Smooth muscle cell (in vitro differentiated cells): ENCODE results near the gene PAK4. TPM values are rescaled to one million over a fixed set of nuclear protein-coding genes. Genes with fewer than 3 reads are reported as not detected.

Experiments
- DNase-seq: peaks from one replicate; lab custom pipeline; 2025; ENCODE audit not compliant: unreplicated experiment; lab: John Stamatoyannopoulos, UW
- H2AFZ ChIP-seq: fragments of 200-600 bp; sonication (generic); 2 replicates; pipeline ENCODE4 v1.6.0; 2016; ENCODE audit warnings: antibody characterized with exemption, low read depth, mild to moderate bottlenecking
- H3F3A ChIP-seq: fragments of 200-600 bp; sonication (generic); 2 replicates; pipeline ENCODE4 v1.6.0; 2017; ENCODE audit warnings: antibody characterized with exemption, low read depth
- H3K27ac ChIP-seq: fragments of 200-600 bp; sonication (generic); 2 replicates; pipeline ENCODE4 v1.5.1; 2016; ENCODE audit warnings: low read depth, mild to moderate bottlenecking
- H3K27me3 ChIP-seq: fragments of 200-600 bp; sonication (generic); 2 replicates; pipeline ENCODE4 v1.6.1; 2016; ENCODE audit warnings: low read depth, mild to moderate bottlenecking
- H3K36me3 ChIP-seq: fragments of 200-600 bp; sonication (generic); 2 replicates; pipeline ENCODE4 v1.5.1; 2016; ENCODE audit warnings: low read depth
- H3K4me1 ChIP-seq: fragments of 200-600 bp; sonication (generic); 2 replicates; pipeline ENCODE4 v1.5.1; 2016; ENCODE audit warnings: low read depth
- H3K4me2 ChIP-seq: fragments of 200-600 bp; sonication (generic); 2 replicates; pipeline ENCODE4 v1.6.0; 2016; ENCODE audit warnings: mild to moderate bottlenecking
- H3K4me3 ChIP-seq: fragments of 200-600 bp; sonication (generic); 2 replicates; pipeline ENCODE4 v1.5.1; 2016; ENCODE audit warnings: mild to moderate bottlenecking
- H3K79me2 ChIP-seq: fragments of 200-600 bp; sonication (generic); 2 replicates; pipeline ENCODE4 v1.6.0; 2016; ENCODE audit warnings: low read depth, mild to moderate bottlenecking
- H3K9ac ChIP-seq: fragments of 200-600 bp; sonication (generic); 2 replicates; pipeline ENCODE4 v1.6.0; 2016; ENCODE audit warnings: low read depth
- H3K9me3 ChIP-seq: fragments of 200-600 bp; sonication (generic); replicated peaks from 2 replicates; pipeline ENCODE4 v1.5.1; 2016; ENCODE audit warnings: low read depth
- H4K20me1 ChIP-seq: fragments of 200-600 bp; sonication (generic); 2 replicates; pipeline ENCODE4 v1.6.0; 2016; ENCODE audit warnings: low read depth
- CTCF ChIP-seq: fragments of 200-600 bp; sonication (generic); IDR thresholded peaks from 2 replicates; pipeline ENCODE4 v1.5.1; 2017; ENCODE audit warnings: borderline replicate concordance, mild to moderate bottlenecking, antibody characterized with exemption; ENCODE audit not compliant: insufficient read depth, poor library complexity, severe bottlenecking
- WGBS: methylation state at CpG from one replicate; pipeline ENCODE4 v1.1.7; 2016; ENCODE audit warnings: low lambda C conversion rate; 5-methylcytosine and 5-hydroxymethylcytosine counted together
- polyA plus RNA-seq: library from polyadenylated mRNA; unstranded; fragments of >200 nt; fragmentation: Nextera tagmentation; extraction: Ambion mirVana; gene quantifications from 2 replicates; pipeline ENCODE4 v1.2.1, GENCODE V29; 2016
- total RNA-seq: library from RNA; depleted of rRNA; stranded (reverse); fragments of >200 nt; gene quantifications from 2 replicates; pipeline ENCODE4 v1.2.3, GENCODE V29; 2014

The PAK4 gene
- total and polyA plus RNA-seq, 2 experiments from 2014 or later: 11.8 to 19.1 TPM

GRCh38 chr19:39180749-39181148, 55.2 kb downstream of the PAK4 start:
- 94% methylated on average over 9 of the region's 9 CpGs for WGBS

GRCh38 chr19:39181500-39182173, 56.1 kb downstream of the PAK4 start:
- DNase-seq: no peak
- Histone ChIP-seq H3F3A (no peaks in the 10 kb centered on the region), H3K4me1 (no peaks in the 10 kb centered on the region)

More at GRCh38 chr19:39180749-39181148, 55.2 kb downstream of the PAK4 start:
- Histone ChIP-seq H2AFZ (no peak overlapping the region), H3K4me2 (no peak overlapping the region), H3K27ac (no peak overlapping the region), H3K9me3 (no peaks in the 10 kb centered on the region), H3K36me3 (no peaks in the 10 kb centered on the region), H3K27me3 (no peaks in the 10 kb centered on the region), H3K4me1 (no peaks in the 10 kb centered on the region), H3K9ac (no peak overlapping the region), H4K20me1 (no peaks in the 10 kb centered on the region), H3K4me3 (no peak overlapping the region), H3F3A (no peaks in the 10 kb centered on the region), H3K79me2 (no peaks in the 10 kb centered on the region)
- no peak for DNase-seq
- no peak for TF ChIP-seq CTCF

GRCh38 chr19:39182174-39182505, 56.6 kb downstream of the PAK4 start:
- Histone ChIP-seq H3K4me3 (no peak overlapping the region), H3K79me2 (no peaks in the 10 kb centered on the region), H3K9me3 (no peaks in the 10 kb centered on the region), H2AFZ (no peak overlapping the region), H3K27me3 (no peaks in the 10 kb centered on the region), H3F3A (no peaks in the 10 kb centered on the region), H3K4me1 (no peaks in the 10 kb centered on the region), H3K27ac (no peak overlapping the region), H4K20me1 (no peaks in the 10 kb centered on the region), H3K36me3 (no peaks in the 10 kb centered on the region), H3K4me2 (no peak overlapping the region), H3K9ac (no peak overlapping the region)
- DNase-seq: no peak
- 89% methylated on average over 4 of the region's 4 CpGs for WGBS
- no peak for TF ChIP-seq CTCF

More at GRCh38 chr19:39181500-39182173, 56.1 kb downstream of the PAK4 start:
- H3K9ac ChIP-seq: no peak overlapping the region
- no peak overlapping the region for H3K27ac ChIP-seq
- no peaks in the 10 kb centered on the region for H3K79me2 ChIP-seq
- no peaks in the 10 kb centered on the region for H3K9me3 ChIP-seq
- no peak for TF ChIP-seq CTCF
- H2AFZ ChIP-seq: no peak overlapping the region
- H3K4me3 ChIP-seq: no peak overlapping the region
- no peaks in the 10 kb centered on the region for H4K20me1 ChIP-seq
- no peaks in the 10 kb centered on the region for H3K36me3 ChIP-seq
- 94% methylated on average over 21 of the region's 21 CpGs for WGBS
- no peak overlapping the region for H3K4me2 ChIP-seq
- H3K27me3 ChIP-seq: no peaks in the 10 kb centered on the region

GRCh38 chr19:39183104-39183503, 57.5 kb downstream of the PAK4 start:
- H3K4me2 ChIP-seq: no peak overlapping the region
- 76% methylated on average over 8 of the region's 8 CpGs for WGBS
- no peaks in the 10 kb centered on the region for H3K79me2 ChIP-seq
- H3F3A ChIP-seq: no peaks in the 10 kb centered on the region
- no peaks in the 10 kb centered on the region for H3K27me3 ChIP-seq
- no peak overlapping the region for H2AFZ ChIP-seq
- H3K4me3 ChIP-seq: no peak overlapping the region
- H3K36me3 ChIP-seq: no peaks in the 10 kb centered on the region
- DNase-seq: no peak
- TF ChIP-seq CTCF: no peak
- no peak overlapping the region for H3K27ac ChIP-seq
- H3K9me3 ChIP-seq: no peaks in the 10 kb centered on the region
- H3K9ac ChIP-seq: no peak overlapping the region
- H3K4me1 ChIP-seq: no peaks in the 10 kb centered on the region
- no peaks in the 10 kb centered on the region for H4K20me1 ChIP-seq
